IPS DF 19.7 (cell line): ENCODE results near the gene LSM2.
"Not testable (repeated sequence)": the region's sequence is repeated elsewhere in the genome, so short reads cannot be mapped to it uniquely, and the experiment has no call there.

Source experiments
- DNase-seq: peaks from one replicate; pipeline ENCODE4 v3.0.0-alpha.2; 2013; ENCODE audit warnings: low read depth, low spot score

LSM2 gene

GRCh38 chr6:31806470-31807272 is at the start of gene LSM2:
Gene LSM2 (minus strand): TSS chr6:31806966. CDS start chr6:31806757, 209 bp downstream.
- DNase-seq = no peak

GRCh38 chr6:31851980-31852718 is 45.4 kb upstream of the LSM2 start:
- not testable (repeated sequence) for DNase-seq

GRCh38 chr6:31851485-31851832 is 44.7 kb upstream of the LSM2 start:
- DNase-seq = no peak

GRCh38 chr6:31850765-31851484 is 44.2 kb upstream of the LSM2 start:
- DNase-seq = no peak

- DNase-seq = no peak
Observed at GRCh38 chr6:31847276-31847978, 40.7 kb upstream of the LSM2 start.

- no peak for DNase-seq
Observed at GRCh38 chr6:31844507-31844906, 37.7 kb upstream of the LSM2 start.

GRCh38 chr6:31842053-31842452 is 35.3 kb upstream of the LSM2 start:
- no peak for DNase-seq

- DNase-seq = not testable (repeated sequence)
Observed at GRCh38 chr6:31839779-31840126, 33.0 kb upstream of the LSM2 start.

- no peak for DNase-seq
Observed at GRCh38 chr6:31838968-31839367, 32.2 kb upstream of the LSM2 start.

- DNase-seq = not testable (repeated sequence)
Observed at GRCh38 chr6:31838114-31838553, 31.4 kb upstream of the LSM2 start.

- no peak for DNase-seq
Observed at GRCh38 chr6:31837369-31838113, 30.8 kb upstream of the LSM2 start.

- DNase-seq = no peak
Observed at GRCh38 chr6:31836474-31837368, 30.0 kb upstream of the LSM2 start.

- no peak for DNase-seq
Observed at GRCh38 chr6:31836047-31836473, 29.3 kb upstream of the LSM2 start.

- no peak for DNase-seq
Observed at GRCh38 chr6:31834367-31835250, 27.8 kb upstream of the LSM2 start.

GRCh38 chr6:31831350-31832215 is 24.8 kb upstream of the LSM2 start:
- no peak for DNase-seq

GRCh38 chr6:31830886-31831335 is 24.1 kb upstream of the LSM2 start:
- DNase-seq = no peak

GRCh38 chr6:31829633-31830283 is 23.0 kb upstream of the LSM2 start:
- no peak for DNase-seq
